Panc1 (cell line): ENCODE measurements around the gene ERCC6.

ENCODE experiments used
- POLR2AphosphoS5 ChIP-seq: IDR thresholded peaks from 2 replicates; pipeline ENCODE4 v1.6.1; 2012; ENCODE audit warnings: mild to moderate bottlenecking, low read depth, low read length, moderate library complexity
- TF ChIP-seq, protein P1 (sequence below): fragments of 450-650 bp; IDR thresholded peaks from 2 replicates; pipeline ENCODE4 v1.5.1; 2017; ENCODE audit warnings: mild to moderate bottlenecking

DNA sequence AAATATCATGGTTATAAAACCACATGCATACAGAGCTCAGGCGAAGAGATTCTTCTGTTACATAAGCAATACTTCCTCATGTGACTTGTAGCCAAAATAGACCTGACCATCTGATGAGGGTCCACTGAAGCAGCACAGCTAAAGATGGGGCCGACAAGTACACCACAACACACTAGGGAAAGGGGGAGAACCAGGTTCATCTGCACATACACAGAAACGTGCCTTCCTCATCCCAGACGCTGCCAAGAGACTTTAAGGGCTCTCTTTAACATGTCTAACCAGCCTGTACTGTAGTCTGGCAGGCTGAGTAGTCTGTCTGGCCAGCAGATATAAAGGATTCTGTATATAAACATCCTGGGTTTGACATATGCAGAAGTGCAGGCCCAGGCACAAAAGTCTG is 30.3 kb downstream of the ERCC6 start:
- no peak for TF ChIP-seq POLR2AphosphoS5
- TF ChIP-seq, protein P1, sequence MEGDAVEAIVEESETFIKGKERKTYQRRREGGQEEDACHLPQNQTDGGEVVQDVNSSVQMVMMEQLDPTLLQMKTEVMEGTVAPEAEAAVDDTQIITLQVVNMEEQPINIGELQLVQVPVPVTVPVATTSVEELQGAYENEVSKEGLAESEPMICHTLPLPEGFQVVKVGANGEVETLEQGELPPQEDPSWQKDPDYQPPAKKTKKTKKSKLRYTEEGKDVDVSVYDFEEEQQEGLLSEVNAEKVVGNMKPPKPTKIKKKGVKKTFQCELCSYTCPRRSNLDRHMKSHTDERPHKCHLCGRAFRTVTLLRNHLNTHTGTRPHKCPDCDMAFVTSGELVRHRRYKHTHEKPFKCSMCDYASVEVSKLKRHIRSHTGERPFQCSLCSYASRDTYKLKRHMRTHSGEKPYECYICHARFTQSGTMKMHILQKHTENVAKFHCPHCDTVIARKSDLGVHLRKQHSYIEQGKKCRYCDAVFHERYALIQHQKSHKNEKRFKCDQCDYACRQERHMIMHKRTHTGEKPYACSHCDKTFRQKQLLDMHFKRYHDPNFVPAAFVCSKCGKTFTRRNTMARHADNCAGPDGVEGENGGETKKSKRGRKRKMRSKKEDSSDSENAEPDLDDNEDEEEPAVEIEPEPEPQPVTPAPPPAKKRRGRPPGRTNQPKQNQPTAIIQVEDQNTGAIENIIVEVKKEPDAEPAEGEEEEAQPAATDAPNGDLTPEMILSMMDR, result no peak
